Fibroblast of the aortic adventitia (primary cell): Measurements from ENCODE around the gene CFAP68. TPM values are rescaled to one million over a fixed set of nuclear protein-coding genes. Genes with fewer than 3 reads are reported as not detected.

Experiments
- DNase-seq: peaks from one replicate; pipeline ENCODE4 v3.0.0-alpha.2; 2010; ENCODE audit warnings: low read depth
- H3K4me3 ChIP-seq: 2 replicates; pipeline ENCODE4 v1.5.1; 2011; ENCODE audit warnings: low read depth, mild to moderate bottlenecking, control low read depth, low read length, moderate library complexity
- CTCF ChIP-seq: IDR thresholded peaks from 2 replicates; pipeline ENCODE4 v1.5.1; 2011; ENCODE audit warnings: mild to moderate bottlenecking, low read length, control low read depth, inconsistent platforms; ENCODE audit not compliant: insufficient read depth
- total RNA-seq: library from RNA; depleted of rRNA; stranded (reverse); fragments of >200 nt; gene quantifications from 2 replicates; pipeline ENCODE4 v1.2.3, GENCODE V29; 2012; ENCODE audit warnings: low replicate concordance

CFAP68 gene
- total RNA-seq, 1 donor = 14.9 TPM

GRCh38 chr11:111860257-111860656, 19.1 kb upstream of the CFAP68 start:
- no peak for DNase-seq
- no peak for TF ChIP-seq CTCF
- no peak overlapping the region for H3K4me3 ChIP-seq

DNA sequence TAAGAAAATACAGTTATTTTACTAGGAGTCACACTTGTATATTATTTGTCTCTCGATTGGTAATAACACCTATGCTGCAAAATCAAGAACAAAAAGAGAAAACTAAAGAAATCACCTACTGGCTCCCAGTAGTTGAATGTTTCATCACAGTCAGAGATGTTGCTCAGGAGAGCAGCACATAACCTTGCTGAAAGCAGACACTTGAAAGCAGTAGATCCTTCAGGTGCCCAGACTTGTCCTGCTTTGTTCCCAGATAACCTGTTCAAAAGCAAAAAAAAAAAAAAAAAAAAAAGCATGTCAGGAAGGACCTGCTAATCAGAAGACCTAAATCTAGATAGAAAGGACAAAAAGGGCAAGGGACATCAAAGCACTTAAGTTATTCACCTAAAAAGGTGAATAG, 9.2 kb upstream of the CFAP68 start:
- no peak overlapping the region for H3K4me3 ChIP-seq
- DNase-seq = no peak

GRCh38 chr11:111870522-111870885, 8.8 kb upstream of the CFAP68 start:
- DNase-seq = no peak
- peak overlapping the region; percentile 89 for H3K4me3 ChIP-seq
- no peak for TF ChIP-seq CTCF

More for the DNA sequence above, 9.2 kb upstream of the CFAP68 start:
- TF ChIP-seq CTCF = no peak

- TF ChIP-seq CTCF = peak; percentile 61
- peak within 1 kb of the TSS; percentile 89 for H3K4me3 ChIP-seq
- peak; percentile 90 for DNase-seq
Measured at GRCh38 chr11:111870886-111871692, 8.3 kb upstream of the CFAP68 start, which contains the start of gene ALG9. TSS of gene ALG9 (minus strand) at chr11:111871581. CDS start at chr11:111871482, 99 bp downstream.

DNA sequence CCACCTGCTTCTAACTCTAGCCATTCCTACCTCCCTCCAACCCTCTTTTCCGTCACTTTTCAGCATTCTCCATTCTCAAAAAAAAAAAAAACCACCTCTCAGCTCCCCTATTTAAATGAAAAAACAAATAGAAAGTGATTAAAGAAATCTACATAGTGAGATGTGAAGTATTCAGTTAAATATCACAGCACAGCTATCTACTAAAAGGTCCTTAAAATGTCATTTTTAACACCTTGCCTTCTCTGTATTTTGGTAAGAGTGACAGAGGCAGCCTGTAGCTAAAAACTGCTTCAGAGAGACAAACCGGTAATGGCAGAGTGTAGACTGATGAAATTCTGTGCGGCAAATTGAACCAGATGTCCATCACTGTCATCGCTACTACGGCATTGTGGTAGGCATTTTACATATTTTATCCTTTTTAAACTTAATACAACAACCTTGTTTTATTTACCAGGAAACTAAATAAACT, 7.6 kb upstream of the CFAP68 start:
- H3K4me3 ChIP-seq = peak overlapping the region; percentile 89
- no peak for DNase-seq
- TF ChIP-seq CTCF = no peak

- DNase-seq = peak; percentile 40
- peak overlapping the region; percentile 78 for H3K4me3 ChIP-seq
- no peak for TF ChIP-seq CTCF
Measured at GRCh38 chr11:111878385-111878848, 924 bp upstream of the CFAP68 start.

DNA sequence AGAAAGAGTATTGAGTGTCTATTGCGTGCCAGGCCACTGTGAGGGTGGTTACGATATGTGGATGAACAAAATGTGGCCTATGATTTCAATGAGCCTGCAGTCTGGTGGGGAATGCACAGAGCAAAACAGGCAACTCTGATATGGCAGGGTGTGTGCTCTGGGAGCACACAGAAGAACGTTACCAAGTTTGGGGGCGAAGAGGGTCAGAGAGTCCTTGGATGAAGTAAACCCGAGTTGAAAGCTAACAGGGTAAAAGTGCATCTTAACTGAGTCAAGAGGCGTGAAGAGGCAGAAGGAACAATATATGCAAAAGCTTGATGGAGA, 258 bp downstream of the CFAP68 start:
- H3K4me3 ChIP-seq = peak overlapping the region; percentile 78
- no peak for DNase-seq
- TF ChIP-seq CTCF = no peak
